GM19397 (cell line): ENCODE measurements around the gene FBXL19.
"Not testable (repeated sequence)": the region's sequence is repeated elsewhere in the genome, so short reads cannot be mapped to it uniquely, and the experiment has no call there.

Experiments used
- ATAC-seq: cut with Tn5 transposase; IDR thresholded peaks from one replicate; pipeline ENCODE4 v1.9.1; 2021; ENCODE audit warnings: mild to moderate bottlenecking, moderate library complexity; ENCODE audit not compliant: unreplicated experiment

Gene FBXL19

GRCh38 chr16:30921748-30922419 lies 1.5 kb upstream of the FBXL19 start:
- no peak for ATAC-seq

- peak; percentile 72 for ATAC-seq
Observed at GRCh38 chr16:30922420-30922959, 882 bp upstream of the FBXL19 start.

- ATAC-seq, result peak; percentile 60
Observed at GRCh38 chr16:30922960-30923535, 324 bp upstream of the FBXL19 start.

- ATAC-seq, result no peak
Observed at GRCh38 chr16:30924076-30924912, 922 bp downstream of the FBXL19 start.

- ATAC-seq, result no peak
Observed at GRCh38 chr16:30924913-30925631, 1.7 kb downstream of the FBXL19 start.

- no peak for ATAC-seq
Observed at GRCh38 chr16:30925632-30925987, 2.2 kb downstream of the FBXL19 start.

GRCh38 chr16:30925995-30926811 lies 2.8 kb downstream of the FBXL19 start:
- no peak for ATAC-seq

GRCh38 chr16:30926937-30927788 lies 3.8 kb downstream of the FBXL19 start:
- ATAC-seq, result no peak

GRCh38 chr16:30927789-30928378 lies 4.5 kb downstream of the FBXL19 start:
- no peak for ATAC-seq

- no peak for ATAC-seq
Observed at GRCh38 chr16:30928390-30928789, 5.0 kb downstream of the FBXL19 start.

- no peak for ATAC-seq
Observed at GRCh38 chr16:30929167-30929566, 5.8 kb downstream of the FBXL19 start.

GRCh38 chr16:30930160-30930571 lies 6.8 kb downstream of the FBXL19 start:
- no peak for ATAC-seq

- no peak for ATAC-seq
Observed at GRCh38 chr16:30931068-30931650, 7.8 kb downstream of the FBXL19 start.

GRCh38 chr16:30934827-30935557 lies 11.6 kb downstream of the FBXL19 start:
- no peak for ATAC-seq

- ATAC-seq, result no peak
Observed at GRCh38 chr16:30937692-30938091, 14.3 kb downstream of the FBXL19 start.

GRCh38 chr16:30939571-30939970 lies 16.2 kb downstream of the FBXL19 start:
- not testable (repeated sequence) for ATAC-seq

GRCh38 chr16:30941600-30942425 lies 18.4 kb downstream of the FBXL19 start:
- ATAC-seq, result peak; percentile 84
